Right ventricle myocardium inferior (tissue), 1 donor: ENCODE results near the gene RFNG. TPM values are rescaled to one million over a fixed set of nuclear protein-coding genes. Genes with fewer than 3 reads are reported as not detected.

Source experiments
- ATAC-seq: fragments of 200-7000 bp; cut with Tn5 transposase; one replicate; pipeline ENCODE4 v1.9.1; 2020; ENCODE audit warnings: mild to moderate bottlenecking, moderate library complexity
- DNase-seq: peaks from one replicate; pipeline ENCODE4 v3.0.0; 2021; ENCODE audit errors: missing footprints
- intact Hi-C: fragments of 100-400 bp; cut with DNase I; formaldehyde crosslinking; loops from one replicate; pipeline ENCODE4 v1.11.0; 2022
- total RNA-seq: library from RNA; stranded (reverse); fragmentation: NEBNext Ultra II Directional; extraction: Animal tissue kit (Norgen Biotek cat#: 25700); gene quantifications from one replicate; pipeline ENCODE4 v1.2.1, GENCODE V29; 2021
- donor health status: DM: no; HTN: yes; CAD: no; lungs with severe emphysema.

Gene RFNG
- total RNA-seq, 1 donor from 2014 or later: 19.3 TPM

DNA sequence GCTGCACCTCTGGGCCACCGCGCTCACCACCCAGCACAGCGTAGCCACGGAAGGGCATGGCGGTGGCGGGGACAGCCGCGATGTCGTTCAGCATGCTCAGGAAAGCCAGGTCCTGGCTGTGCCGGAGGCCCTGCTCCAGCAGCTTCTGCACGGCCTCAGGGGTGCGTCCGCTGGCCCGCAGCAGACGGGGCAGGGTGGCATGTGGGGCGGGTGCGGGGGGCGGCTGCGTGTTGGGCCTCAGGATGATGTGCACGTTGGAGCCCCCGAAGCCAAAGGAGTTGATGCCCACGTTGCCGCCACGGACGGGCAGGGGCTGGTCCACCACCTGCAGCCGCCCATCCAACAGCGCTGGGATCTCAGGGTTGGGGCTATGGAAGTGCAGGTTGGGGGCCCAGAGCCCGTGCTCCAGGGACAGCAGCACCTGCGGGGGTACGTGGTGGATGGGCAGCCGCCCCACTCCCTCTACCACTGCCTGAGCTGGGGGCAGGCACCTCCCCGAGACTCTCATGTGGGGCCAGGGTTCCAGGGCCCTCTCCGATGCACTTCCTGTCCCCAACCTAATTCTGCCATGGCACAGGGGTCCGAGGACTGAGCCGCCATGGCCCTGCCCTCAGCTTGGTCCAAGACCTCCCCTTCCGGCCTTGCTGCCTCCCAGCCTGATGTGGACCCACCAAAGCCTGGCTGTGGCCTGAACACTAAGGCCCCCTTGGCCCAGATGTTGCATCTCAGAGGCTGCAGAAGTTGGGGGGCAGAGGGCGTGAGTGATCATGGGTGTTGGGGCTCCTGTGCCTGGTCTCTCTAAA is 39.9 kb upstream of the RFNG start:
- DNase-seq (peak; percentile 30), ATAC-seq (no peak)
- intact Hi-C loops: no loop called here

DNA sequence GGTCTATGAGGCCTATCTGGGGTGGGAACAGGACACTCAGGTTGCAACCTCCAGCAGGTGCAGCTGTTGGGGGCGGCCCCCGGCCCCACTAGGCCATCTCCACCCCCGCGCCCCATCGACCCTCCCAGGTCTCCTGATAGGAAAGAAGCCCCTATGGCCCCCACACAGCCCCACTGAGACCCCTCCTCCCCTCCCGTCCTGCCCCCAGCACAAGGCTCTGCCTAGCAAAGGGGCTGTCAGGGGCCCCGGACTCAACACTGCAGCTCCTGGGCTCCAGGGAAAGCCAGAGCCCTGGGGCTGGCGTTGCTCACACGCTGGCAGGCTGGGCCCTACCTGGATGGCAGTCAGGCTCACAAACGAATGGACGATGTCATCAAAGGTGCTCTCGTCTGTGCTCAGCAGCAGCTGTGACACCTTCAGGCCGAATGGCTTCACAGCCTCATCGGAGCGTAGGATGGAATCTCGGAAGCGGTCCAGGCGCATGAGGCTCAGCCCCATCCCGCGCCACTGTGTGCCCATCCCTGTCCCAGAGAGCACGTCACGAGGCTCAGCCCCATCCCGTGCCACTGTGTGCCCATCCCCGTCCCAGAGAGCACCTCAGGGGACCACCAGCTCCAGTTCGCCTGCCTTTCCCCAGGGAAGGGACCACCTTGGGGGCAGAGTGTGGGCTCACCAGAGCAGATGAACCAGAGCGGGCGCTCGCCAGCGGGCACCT is 39.1 kb upstream of the RFNG start:
- no peak for ATAC-seq
- intact Hi-C loops: no loop called here
- peak; percentile 45 for DNase-seq

DNA sequence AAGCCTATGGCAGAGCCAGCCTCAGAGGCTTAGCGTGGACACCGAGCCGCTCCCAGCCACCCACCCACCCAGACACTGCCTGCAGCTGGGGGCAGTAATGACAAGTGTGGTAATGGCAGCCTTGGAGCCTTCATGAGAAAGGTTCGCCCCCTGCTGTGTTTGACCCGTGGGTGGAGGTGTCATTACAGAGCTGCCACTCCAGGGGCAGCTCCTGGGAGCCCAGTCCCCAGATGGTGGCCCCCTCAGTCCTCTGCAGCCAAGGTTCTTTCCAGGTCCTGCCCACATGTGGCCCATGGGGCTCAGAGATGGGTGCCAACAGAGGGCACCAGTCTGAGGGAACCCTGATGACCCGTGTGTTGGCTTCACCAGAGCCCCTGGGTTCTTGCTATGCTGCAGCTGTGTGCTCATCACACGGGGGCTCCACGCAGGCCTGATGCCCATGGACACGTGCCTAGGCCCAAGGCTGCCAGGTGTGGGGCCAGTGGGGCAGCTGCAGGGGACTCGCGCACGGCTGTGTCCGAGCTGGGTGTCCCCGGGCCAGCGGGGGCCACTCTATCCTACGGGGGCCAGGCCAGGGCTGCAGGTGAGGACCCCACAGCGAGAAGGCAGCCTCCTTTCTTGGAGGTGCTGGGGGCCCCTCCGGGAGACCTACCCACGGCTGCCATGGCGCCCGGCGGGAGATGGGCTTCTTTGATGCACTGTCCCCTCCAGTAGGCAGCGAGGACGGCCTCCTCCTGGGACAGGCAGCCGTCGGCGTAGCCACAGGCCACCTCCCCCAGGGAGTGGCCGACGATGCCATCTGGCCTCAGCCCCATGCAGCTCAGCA is 38.3 kb upstream of the RFNG start:
- intact Hi-C loops: no loop called here
- DNase-seq: peak; percentile 53
- ATAC-seq: no peak

DNA sequence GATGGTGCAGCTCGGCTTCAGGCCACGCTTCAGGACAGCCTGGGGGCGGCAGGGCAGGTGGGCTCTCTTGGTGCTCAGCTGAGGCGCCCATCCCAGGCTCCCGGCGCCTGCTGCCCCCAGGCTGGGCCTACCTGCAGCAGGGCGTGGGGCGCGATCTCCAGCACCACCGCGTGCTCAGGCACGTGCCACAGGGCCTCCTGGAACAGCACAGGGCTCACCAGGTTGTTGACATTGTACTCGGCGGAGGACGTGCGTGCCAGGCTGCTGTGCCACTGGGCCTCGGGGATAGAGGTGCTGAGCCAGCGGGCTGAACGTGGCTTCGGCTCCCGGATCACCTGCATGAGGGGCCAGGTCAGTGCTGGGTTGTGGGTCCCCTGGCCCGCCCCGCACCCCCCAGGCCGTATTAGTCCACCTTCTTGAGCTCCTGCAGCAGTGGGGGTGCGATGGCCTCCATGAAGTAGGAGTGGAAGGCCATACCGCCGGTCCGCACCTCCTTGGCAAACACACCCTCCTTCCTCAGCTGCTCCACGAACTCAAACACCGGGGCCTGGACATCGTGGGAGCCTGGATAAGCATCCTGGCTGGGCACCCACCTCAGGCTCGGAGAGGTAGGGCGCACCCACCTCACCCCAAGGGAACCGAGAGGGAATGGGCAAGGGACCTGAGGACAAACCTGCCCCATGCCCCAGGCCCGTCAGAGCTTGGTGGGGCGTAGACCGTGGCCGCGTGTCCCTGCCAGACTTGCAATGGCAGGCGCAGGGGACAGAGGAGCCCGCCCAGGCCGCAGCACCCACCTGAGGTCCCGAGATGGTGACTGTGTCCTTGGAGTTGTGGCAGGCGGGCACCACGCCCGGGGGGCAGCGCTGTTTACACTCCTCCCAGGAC is 37.5 kb upstream of the RFNG start:
- intact Hi-C loops: no loop called here
- DNase-seq: peak; percentile 62

DNA sequence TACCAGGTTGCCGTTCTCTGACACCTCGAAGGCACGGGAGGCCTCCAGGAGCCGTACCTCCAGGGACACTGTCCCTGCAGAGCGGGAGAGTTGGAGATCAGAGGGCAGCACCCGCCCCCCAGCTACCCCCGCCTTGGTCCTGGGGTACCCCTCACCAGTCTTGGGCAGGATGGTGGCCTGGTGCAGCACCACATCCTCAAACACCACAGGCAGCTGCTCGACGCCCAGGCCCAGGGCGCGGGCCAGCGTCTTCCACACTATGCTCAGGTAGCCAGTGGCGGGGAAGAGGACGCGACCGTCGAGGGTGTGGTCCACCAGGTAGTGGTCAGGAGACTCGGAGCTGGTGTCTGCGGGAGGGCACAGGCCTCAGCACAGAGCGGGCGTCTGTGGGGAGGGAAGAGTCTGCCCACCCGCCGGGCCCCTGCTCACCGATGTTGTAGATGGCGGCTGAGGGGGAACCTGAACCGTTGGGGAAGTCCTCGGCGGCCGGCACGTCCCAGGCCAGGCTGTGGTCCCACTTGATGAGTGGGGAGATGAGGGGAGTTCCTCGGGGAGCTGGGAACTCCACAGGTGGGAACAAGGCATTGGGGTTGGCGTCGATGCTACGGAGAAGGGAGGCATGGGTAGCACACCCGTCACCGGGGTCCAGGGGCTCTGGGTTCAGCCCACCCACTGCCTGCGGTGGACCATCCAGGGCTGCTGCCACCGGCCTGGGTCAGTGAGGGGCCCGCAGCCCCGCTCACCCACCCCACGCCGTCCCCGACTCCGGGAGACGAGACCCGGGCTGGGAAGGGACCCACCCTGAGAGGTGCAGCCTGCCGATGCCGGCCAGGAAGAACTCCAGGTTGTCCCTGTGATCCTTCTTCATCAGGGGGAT is 36.6 kb upstream of the RFNG start:
- intact Hi-C loops: no loop called here
- DNase-seq: peak; percentile 65
- ATAC-seq: no peak

More for the DNA sequence above, 37.5 kb upstream of the RFNG start:
- ATAC-seq: no peak

DNA sequence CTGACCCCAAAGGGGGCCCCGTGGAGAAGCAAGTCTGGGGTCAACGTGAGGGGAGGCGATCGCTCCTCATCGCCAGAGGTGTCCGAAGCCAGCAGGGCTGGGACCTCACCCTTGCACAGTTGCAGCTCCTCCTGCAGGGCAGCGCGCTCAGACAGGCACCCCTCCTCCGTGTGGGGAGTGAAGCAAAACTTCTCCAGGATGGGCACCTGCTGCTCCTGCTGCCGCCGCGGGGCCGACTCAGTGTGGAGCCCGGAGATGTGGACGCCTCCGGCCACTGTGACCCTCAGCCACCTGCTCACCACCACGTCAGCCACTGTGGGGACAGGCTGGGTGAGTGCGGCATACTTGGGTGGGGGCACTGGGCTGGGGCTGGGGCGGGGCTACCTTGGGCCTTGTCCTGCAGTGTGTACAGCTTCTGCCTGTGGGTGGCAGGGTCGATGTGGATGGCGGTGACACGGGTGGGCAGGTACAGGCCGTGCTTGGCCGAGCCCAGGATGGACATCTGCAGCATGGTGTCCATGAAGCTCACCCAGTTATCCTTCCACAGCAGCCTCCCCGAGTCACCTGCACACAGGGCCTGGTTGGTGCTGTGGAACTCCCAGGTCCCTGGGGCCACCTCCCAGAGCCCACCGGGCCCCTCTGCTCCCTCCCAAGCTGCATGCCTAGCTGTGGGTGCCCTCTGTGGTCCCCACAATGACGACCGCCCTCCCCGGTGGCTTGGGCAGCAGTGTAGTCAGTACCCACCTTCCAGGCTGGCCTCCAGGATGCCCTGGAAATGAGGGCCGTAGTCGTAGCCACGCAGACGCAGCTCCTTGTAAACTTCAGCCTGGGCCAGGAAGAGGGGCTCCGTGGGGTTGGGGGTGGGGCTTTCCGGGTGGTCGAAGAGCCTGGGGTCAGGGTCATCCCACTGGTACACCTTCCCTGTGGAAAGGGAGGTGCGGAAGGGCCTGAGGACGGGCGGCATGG is 35.6 kb upstream of the RFNG start:
- ATAC-seq (no peak), DNase-seq (peak; percentile 45)
- intact Hi-C loops: no loop called here

DNA sequence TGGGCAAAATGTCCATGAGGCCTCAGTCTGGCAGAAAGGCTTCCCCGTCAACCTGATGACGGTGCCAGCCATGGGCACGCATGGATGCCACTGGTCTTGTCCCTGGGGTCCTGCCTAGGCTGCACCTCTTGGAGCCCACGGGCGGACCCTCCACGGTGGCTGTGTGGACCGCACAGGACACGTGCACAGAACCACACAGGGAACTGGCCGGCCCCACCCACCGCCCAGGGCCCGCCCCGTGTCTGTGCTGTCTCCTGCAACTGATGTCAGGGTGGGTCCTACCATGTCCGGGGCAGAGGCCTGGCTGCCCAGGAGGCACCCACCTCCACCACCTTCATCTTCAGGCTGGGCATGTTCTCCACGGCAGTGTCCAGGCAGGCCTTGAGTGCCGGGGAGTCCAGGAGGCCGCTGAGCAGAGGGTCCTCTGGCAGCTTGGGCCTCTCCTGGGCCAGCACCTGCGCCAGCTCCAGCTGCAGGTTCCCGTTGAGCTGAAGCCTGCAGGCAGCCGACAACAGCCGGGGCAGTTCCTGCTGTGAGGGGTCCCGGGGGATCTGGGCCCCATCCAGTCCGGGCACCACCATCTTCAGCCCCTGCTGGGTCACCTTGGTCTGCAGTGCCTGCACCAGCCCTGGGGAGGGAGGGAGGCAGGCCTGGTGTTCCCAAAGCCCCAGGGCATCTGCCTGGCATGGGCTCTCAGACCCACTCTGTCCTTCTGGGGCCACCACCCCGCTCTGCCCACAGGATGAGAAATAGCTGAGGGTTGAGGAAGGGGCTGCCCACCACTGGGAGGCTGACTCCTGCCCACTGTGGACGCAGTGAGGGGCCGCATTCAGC is 34.5 kb upstream of the RFNG start:
- intact Hi-C loops: no loop called here
- DNase-seq (peak; percentile 62), ATAC-seq (no peak)

DNA sequence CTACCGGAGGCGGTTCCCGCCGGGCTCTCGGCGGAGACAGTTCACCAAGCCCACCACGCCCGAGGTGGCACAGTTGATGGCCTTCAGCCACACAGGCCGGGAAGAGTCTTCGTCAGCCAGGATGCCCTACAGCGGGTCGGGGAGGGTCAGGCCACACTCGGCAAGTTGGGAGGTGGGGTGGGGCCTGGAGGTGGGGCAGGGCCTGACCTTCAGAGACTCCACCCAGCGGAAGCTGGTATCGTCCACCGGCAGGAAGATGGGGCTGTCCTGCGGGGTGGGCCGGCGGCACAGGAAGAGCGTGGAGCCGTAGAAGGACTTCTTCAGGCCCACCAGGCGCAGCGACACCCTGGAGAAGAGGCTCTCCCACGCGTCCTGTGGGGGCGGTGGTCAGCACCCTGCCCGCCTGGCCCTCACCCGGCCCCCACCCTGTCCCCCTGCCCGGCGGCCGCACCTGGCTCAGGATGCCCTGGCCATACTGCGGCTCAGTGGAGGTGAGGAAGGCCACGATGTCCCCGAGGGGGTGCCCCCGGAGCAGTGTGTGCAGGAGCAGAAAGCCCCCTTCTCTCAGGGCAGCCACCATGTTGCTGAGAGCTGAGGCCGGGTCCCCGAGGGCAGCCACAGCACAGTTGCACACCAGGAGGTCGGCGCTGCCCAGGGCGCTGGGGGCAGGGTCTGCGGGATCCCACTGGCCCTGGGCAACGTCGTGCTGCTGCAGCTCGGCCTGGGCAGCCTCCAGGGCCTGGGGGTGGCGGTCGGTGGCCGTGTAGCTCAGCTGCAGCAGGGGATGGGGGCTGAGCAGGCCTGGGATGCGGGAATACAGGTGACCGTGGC is 33.6 kb upstream of the RFNG start:
- intact Hi-C loops: no loop called here
- DNase-seq: peak; percentile 49
- no peak for ATAC-seq

DNA sequence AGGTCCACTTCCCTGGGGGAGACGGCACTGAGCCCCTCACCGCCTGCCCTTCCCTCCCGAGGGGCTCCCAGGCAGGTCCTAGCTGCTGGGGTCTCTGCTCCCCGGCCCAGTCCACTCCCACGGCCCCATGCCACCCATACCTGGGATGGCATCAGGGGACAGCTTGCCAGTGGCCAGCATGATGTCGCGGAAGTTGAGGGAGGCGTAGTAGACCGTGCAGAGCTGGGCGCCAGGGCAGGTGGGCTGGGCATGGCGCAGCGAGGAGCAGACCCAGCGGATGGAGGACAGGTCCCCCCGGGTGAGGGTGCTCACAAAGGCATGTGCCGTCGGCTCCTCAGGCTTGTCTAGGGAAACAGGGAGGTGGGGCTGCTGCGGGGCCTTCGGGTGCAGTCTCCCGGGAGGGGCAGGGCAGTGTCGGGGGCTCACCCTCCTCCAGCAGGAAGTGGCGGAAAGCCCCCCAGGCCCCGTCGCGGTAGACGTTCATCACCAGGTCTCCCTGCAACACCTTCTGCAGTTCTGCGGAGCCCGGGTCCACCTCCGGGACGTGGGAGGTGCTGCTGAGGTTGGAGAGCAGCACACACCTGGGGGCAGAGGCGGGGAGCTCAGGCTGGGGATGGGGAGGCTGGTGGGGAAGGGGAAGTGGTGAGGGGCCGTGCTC is 32.9 kb upstream of the RFNG start:
- DNase-seq: no peak
- intact Hi-C loops: no loop called here

DNA sequence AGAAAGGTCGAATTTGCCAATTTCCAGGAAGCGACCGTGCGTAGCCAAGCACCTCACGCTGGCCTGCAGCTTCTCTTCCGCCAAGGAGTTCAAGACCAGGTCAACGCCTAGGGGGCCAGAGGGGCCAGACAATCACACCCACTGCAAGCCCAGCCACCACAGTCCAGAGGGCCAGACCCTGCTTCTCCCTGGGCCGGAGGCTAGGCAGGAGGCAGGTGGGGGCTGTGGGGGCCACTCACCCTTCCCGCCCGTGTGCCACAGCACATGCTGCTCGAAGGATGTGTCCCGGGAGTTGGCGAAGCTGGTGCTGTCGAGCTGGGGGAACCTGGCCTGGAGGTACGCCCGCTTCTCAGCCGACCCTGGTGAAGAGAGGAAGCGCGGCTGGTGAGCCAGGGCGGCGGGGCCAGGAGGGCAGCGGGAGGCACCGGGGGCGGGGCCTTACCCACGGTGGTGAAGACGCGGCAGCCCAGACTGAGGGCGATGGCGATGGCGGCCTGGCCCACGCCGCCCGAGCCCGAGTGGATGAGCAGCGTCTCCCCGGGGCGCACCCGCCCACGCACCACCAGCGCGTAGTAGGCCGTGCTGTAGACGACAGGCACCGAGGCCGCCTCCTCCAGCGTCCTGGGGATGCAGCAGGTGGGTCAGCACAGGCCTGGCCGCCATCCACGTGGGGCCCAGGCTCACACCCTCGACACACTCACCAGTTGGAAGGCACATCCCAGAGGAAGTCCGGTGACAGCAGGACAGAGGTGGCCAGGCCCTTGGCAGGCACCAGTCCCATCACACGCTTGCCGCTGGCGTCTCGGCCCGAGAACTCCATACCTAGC is 32.1 kb upstream of the RFNG start:
- intact Hi-C loops: no loop called here

More for the DNA sequence above, 32.9 kb upstream of the RFNG start:
- ATAC-seq: no peak

DNA sequence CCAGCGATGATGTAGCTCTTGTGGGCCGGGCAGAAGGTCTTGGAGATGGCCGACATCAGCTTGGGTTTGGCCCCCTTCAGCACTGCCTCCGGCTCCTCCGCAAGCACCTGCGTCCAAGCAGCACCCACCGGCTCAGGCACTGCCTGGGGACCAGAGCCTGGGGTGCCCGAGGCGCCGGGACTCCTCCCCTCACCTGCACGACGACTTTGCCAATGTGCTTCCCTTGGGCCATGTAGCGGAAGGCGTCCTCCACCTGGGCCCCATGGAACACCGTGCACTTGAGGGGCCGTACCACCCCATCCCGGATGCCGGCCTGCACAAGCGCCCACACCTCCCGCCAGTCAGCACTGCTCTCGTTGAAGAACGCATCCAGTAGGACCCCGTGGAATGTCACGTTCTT is 31.4 kb upstream of the RFNG start:
- DNase-seq (no peak), ATAC-seq (no peak)
- intact Hi-C loops: no loop called here

More for the DNA sequence above, 32.1 kb upstream of the RFNG start:
- DNase-seq: no peak
- ATAC-seq: no peak

DNA sequence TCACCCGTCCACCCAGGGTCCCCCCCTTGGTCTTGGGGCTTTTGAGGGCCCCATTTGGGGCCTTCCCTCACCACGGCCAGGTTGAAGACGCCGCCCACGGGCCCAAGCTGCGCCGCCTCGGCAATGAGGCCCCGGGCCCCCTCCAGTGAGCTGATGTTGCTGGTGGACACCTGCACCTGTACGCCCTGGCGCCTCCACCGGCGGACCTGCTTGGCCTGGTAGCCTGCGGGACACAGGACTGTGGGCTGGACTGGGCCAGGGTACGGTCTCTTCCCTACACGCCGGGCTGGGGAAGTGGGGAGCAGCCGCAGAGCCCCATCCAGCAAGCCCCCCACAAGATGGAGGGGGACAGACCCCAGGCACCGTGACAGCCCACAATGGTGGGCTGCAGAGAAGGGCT is 30.8 kb upstream of the RFNG start:
- DNase-seq: no peak
- intact Hi-C loops: no loop called here
- no peak for ATAC-seq

DNA sequence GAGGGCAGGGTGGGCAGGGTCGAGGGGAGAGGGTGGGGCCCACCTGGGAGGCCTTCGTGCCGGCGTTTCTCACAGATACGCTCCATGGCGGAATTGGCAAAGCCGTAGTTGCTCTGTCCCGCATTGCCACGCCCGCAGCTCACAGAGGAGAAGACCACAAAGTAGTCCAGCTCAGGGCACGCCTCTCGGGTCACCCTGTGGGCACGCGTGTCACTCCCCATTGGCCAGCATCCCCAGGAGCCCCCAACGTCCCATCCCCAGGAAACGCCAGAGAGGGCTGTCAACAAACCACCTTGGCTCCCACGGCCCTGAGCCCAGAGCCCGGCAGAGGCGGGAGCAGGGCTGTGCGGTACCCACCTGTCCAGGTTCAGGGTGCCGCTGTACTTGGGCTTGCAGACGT is 30.4 kb upstream of the RFNG start:
- intact Hi-C loops: no loop called here
- no peak for ATAC-seq
- no peak for DNase-seq

DNA sequence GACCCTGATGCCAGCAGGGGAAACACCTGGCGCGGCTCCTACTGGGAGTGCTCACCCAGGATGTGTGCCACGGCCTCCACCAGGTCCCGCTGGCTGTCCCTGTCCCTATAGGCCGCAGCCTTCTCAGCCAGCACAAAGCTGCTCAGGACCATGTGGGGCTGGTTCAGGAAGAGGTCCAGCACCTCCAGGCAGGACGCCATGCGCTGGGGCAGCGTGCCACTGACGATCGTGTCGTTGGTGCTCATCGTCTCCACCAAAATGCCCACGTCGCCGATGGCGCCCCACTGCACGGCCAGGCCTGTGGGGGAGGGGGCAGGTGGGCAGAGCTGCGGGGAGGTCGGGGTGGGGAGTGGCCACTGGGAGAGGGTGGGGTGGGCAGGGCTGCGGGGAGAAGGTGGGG is 29.9 kb upstream of the RFNG start:
- no peak for DNase-seq
- no peak for ATAC-seq
- intact Hi-C loops: no loop called here
